NCI-H446 treated with DMSO at 0.1 percent for 48 hours (cell line): ENCODE data around the gene FNDC3B.
A peak's percentile ranks its signal among the peaks of the same experiment; 100 is the strongest.
"Not testable (repeated sequence)": the region's sequence is repeated elsewhere in the genome, so short reads cannot be mapped to it uniquely, and the experiment has no call there.

Experiments used
- DNase-seq: peaks from one replicate; lab custom pipeline; 2025; lab: John Stamatoyannopoulos, UW

Gene FNDC3B

DNA sequence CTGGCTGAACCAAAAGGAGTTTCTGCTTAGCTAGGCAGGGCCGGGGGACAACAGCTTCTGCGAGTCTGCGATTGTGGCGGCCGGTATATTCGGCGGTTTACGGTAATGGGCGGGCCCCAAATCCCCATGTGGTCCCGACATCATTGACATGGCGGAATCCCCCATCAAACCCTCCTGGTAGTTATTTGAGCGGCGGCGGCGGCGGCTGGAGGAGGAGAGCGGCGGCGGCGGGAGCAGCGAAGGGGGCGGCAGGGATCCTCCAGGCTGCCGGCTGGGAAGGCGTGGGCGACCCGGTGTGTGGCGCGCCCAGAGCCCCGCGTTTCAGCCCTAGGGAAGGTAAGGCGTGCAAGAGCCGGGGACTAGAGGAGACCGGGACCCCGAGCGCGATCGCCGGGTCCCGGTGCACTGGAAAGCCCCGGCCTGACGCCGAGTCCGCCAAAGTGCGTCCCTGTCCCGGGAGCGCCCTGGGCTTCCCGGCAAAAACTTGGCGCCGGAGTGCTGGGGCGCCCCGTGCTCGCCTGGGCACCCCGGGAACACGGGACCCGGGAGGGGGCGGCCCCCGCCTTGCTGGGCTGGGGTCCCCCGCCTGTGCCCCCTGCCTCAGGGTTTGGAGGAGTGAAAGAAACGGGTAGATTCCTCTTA lies at the start of gene FNDC3B:
Gene FNDC3B, plus strand, starts transcription at position 143 of the 642 bp plus-strand sequence. CDS start 72,902 bp downstream, outside the sequence.
- peak; percentile 92 for DNase-seq

DNA sequence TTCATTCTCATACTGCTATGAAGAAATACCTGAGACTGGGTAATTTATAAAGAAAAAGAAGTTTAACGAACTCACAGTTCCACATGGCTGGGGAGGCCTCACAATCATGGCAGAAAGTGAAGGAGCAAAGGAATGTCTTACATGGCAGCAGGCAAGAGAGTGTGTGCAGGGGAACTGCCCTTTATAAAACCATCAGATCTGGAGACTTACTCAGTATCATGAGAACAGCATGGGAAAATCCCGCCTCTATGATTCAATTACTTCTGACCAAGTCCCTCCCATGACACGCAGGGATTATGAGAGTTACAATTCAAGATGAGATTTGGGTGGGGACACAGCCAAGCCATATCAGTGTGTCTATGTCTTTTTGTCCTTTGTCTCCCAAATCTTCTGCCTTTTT lies 49.1 kb upstream of the FNDC3B start:
- not testable (repeated sequence) for DNase-seq

DNA sequence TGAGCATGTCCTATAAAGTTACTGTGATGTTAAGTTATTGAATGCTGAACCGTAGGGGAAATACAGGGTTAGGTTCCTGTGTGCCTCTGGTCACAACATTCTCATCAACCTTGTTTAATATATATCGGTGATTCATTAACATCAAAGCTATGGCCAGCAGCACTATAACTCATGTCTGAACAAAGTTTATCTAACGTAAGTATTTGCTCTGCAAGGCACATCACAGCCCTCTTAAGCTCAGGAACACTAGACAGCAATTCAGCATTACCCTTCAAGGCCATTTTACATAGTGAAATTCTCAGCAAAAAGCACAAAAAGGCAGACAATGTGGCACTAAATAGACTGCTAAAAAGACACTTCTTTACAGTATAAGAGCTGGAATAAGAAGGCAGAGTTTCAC lies 48.2 kb upstream of the FNDC3B start:
- no peak for DNase-seq

DNA sequence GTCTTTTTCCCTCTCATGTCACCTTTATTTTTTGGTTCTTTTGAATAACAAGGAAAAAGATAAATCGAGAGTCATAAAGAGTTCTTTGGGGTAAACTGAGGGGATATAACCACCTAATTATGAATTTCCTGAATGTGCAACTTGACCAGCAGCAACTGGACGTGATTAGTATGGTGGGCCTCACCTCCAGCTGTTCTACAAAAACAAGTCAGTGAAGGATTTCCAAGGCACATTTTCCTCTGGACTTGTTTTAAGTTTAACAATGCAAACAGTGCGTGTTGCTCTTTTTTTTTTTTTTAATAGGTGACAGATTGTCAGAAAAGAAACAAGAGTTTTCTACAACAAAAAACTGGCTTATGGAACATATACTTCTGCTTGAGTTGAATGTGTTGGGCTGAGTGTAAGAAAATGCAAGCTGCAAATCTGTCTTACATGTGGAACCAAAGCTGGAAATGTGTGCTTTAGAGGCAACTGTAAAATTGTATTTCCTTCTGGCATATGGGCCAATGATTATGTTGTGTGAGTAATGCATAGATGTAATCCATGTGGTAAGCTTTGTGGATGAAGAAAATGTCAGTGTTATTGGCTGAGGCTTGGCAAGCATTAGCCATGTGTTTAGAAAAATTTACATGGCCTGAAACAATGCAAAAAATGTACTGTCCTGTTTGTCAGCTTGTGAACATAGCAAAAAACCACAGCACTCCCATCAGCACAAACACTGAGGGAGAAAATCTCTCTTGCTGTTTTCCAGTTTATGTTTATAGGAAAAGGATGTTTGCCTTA lies 44.5 kb upstream of the FNDC3B start:
- no peak for DNase-seq

- no peak for DNase-seq
Measured at GRCh38 chr3:171995486-171995885, 43.9 kb upstream of the FNDC3B start.

GRCh38 chr3:171996178-171996817 lies 43.1 kb upstream of the FNDC3B start:
- no peak for DNase-seq

DNA sequence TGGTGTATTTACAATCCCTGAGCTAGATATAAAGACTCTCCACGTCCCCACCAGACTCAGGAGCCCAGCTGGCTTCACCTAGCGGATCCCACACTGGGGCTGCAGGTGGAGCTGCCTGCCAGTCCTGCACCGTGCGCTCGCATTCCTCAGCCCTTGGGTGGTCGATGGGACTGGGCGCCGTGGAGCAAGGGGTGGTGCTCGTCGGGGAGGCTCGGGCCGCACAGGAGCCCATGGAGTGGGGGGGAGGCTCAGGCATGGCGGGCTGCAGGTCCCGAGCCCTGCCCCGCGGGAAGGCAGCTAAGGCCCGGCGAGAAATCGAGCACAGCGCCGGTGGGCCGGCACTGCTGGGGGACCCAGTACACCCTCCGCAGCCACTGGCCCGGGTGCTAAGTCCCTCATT lies 40.6 kb upstream of the FNDC3B start:
- DNase-seq = not testable (repeated sequence)

GRCh38 chr3:172001616-172002015 lies 37.8 kb upstream of the FNDC3B start:
- not testable (repeated sequence) for DNase-seq

DNA sequence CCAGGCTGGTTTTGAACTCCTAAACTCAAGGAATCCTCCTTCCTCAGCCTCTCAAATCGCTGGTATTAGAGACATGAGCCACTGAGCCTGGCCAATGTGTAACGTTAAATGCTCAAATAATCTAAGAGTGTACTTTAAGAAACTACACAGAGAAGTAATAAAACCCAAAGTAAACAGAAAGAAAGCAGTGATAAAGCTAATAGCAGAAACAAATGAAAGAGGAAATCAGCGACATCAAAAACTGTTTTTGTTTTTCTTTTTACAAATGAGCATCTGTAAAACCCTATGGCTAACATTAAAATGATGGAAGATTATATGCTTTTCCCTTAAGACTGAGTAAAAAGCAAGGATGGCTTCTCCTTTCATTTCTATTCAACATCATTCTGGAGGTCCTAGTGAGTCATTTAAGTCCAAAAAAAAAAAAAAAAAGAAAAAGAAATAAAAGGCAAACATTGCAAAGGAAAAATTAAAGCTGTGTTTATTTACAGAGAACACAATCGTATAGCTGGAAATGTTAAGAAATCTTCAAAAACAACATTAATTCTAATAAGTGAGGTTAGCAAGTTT lies 36.8 kb upstream of the FNDC3B start:
- DNase-seq = no peak

GRCh38 chr3:172003146-172003545 lies 36.2 kb upstream of the FNDC3B start:
- DNase-seq = no peak

- DNase-seq = no peak
Measured at GRCh38 chr3:172007065-172007370, 32.4 kb upstream of the FNDC3B start.

DNA sequence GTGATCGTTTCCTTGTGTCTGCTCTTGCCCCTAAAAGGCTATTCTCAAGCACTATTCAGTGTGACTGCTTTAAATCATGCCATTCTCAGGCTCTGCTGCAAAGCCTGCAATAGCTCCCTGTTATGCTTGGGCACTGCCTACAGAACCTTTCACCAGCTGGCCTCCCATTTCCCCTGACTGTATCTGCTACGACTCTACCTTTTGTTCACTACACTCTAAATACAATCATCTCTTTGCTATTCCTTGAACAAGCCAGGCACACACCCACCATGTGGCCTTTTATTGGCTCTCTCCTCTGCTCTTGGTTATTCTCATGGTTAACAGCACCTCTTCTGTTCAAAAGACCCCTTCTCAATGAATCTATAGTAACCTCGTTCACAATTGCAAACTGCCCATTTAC lies 29.6 kb upstream of the FNDC3B start:
- DNase-seq = no peak

- DNase-seq = no peak
Measured at GRCh38 chr3:172012775-172013174, 26.6 kb upstream of the FNDC3B start.

DNA sequence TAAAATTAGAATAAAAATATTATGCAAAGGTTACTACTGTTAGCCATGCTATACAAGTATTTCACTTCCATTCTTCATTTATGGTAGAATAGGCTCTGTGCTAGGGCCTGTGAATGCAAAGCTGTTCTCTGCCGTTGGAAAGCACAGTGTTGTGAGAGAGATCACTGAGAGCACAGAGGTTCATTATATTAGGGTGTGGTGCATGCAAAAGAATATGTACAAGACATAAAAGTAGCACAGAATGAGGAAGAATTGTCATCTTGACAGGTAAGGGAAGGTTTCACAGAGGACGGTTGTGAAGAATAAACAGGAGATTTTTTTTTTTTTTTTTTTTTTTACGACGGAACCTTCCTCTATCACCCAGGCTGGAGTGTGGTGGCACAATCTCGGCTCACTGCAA lies 25.2 kb upstream of the FNDC3B start:
- no peak for DNase-seq

GRCh38 chr3:172018364-172018763 lies 21.0 kb upstream of the FNDC3B start:
- DNase-seq = no peak

DNA sequence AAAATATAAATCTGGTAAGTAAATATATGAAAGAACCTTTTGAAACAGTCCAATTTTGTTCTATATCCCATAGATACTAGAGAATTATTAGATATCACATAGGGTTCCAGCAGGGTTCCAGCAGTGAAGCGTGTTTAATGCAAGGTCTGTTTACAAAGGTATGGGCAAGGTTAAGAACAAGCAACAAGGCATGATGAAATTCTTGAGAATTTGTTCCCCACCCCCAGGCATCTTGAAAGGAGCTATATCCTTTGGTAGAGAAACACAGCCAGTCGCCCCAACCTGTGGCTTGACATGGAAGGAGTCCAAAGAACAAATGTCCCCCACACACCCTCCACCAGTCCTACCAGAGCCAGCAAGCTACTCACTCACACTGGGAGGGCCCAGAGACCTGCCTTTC lies 18.6 kb upstream of the FNDC3B start:
- DNase-seq = no peak

- no peak for DNase-seq
Measured at GRCh38 chr3:172021164-172021563, 18.2 kb upstream of the FNDC3B start.

DNA sequence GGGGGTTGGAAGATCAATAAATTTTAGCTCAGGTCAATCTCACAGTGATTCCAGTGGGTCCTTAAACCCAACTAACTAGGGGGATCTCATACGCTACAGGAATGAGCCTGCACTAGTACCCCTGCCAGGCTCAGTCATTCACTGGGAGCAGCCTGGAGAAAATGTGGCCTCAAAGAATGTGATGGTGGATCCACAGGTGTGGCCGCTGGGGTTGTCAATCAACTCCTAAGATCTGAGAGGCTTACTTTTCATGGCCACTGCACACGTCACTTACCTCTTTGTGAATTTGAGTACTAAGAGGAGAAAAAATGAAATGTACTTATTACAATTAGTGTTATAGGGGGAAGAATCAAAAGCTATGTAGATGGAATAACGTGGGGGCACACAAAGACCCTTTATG lies 17.5 kb upstream of the FNDC3B start:
- DNase-seq = no peak

GRCh38 chr3:172023915-172024314 lies 15.5 kb upstream of the FNDC3B start:
- no peak for DNase-seq

- DNase-seq = no peak
Measured at GRCh38 chr3:172024679-172025078, 14.7 kb upstream of the FNDC3B start.

GRCh38 chr3:172029425-172030098 lies 9.8 kb upstream of the FNDC3B start:
- no peak for DNase-seq

DNA sequence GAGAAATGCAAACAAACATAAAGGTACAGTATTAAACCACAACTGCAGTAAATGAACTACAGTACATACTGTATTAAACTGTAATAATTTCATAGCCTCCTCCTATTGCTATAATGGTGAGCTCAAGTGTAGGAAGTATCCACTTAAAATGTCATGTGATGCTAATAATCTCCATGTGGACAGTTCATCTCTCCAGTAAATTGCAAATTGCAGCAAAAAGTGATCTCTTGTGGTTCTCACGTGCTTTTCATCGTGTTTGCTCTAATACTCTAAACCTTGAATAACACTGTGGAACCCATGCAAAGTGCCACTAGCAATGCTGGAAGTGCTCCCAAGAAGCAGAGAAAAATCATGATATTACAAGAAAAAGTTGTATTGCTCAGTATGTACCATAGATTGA lies 9.2 kb upstream of the FNDC3B start:
- no peak for DNase-seq
